Measurements from ENCODE around the gene NPHP1. TPM values are rescaled to one million over a fixed set of nuclear protein-coding genes. Genes with fewer than 3 reads are reported as not detected.

NPHP1 gene
- total and polyA plus RNA-seq, 2 of the 8 experiments (the other 6 are each of a cell fraction or from before 2014, with no cell fraction given) = 1.4 to 2.8 TPM

GRCh38 chr2:110115291-110116032 lies 89.4 kb downstream of the NPHP1 start, which contains the start of gene MALL (continued):
- TF ChIP-seq EGR1 (IDR thresholded peaks at IDR 0.05; ENCODE audit: borderline replicate concordance, low read depth, low read length) (no peak), ZNF274 (IDR thresholded peaks at IDR 0.05; ENCODE audit: borderline replicate concordance, extremely low read depth, low read length) (no peak), ASH2L (IDR thresholded peaks at IDR 0.05; ENCODE audit: low read length) (peak; percentile 19), SIRT6 (IDR thresholded peaks at IDR 0.05; ENCODE audit: low read length) (no peak)
